ENCODE measurements around the gene ERAS.

The ERAS gene

DNA sequence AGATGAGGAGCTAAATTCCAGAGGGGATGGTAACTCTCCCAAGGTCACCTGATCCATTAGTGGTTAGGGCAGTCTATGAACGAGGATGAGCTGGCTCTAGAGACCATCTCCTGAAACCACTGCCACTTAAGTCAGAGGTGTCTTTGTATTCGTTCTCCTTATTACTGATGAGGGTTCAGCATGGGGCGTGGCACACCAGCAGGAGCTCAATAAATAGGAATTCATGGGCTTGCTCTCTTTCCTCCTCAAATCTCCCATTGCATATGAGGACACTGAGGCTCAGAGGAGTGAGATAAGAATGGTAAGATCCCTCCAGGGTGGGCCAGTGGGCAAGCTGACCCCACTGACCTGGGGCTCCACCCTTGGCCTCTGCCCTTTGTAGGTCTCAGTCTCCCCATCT is 41.6 kb upstream of the ERAS start:
- H3K4me3 ChIP-seq (replicated peaks in 1 of 2; ENCODE audit: low read depth in 2 of 2, low read length in 2 of 2) = no peak overlapping the region
- TF ChIP-seq, protein P1, sequence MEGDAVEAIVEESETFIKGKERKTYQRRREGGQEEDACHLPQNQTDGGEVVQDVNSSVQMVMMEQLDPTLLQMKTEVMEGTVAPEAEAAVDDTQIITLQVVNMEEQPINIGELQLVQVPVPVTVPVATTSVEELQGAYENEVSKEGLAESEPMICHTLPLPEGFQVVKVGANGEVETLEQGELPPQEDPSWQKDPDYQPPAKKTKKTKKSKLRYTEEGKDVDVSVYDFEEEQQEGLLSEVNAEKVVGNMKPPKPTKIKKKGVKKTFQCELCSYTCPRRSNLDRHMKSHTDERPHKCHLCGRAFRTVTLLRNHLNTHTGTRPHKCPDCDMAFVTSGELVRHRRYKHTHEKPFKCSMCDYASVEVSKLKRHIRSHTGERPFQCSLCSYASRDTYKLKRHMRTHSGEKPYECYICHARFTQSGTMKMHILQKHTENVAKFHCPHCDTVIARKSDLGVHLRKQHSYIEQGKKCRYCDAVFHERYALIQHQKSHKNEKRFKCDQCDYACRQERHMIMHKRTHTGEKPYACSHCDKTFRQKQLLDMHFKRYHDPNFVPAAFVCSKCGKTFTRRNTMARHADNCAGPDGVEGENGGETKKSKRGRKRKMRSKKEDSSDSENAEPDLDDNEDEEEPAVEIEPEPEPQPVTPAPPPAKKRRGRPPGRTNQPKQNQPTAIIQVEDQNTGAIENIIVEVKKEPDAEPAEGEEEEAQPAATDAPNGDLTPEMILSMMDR (IDR thresholded peaks at IDR 0.05; ENCODE audit: low read depth, low read length) = no peak
- no peak for DNase-seq (ENCODE audit: low read depth in 2 of 2)

- TF ChIP-seq, protein P1 (IDR thresholded peaks at IDR 0.05; ENCODE audit: low read depth, low read length) = no peak
- no peak for DNase-seq (ENCODE audit: low read depth in 2 of 2)
- H3K4me3 ChIP-seq (replicated peaks in 1 of 2; ENCODE audit: low read depth in 2 of 2, low read length in 2 of 2) = no peak overlapping the region
Measured at GRCh38 chrX:48785186-48785539, 41.1 kb upstream of the ERAS start.

GRCh38 chrX:48785540-48786214 is 40.6 kb upstream of the ERAS start:
- no peak overlapping the region for H3K4me3 ChIP-seq (replicated peaks in 1 of 2; ENCODE audit: low read depth in 2 of 2, low read length in 2 of 2)
- TF ChIP-seq, protein P1 (IDR thresholded peaks at IDR 0.05; ENCODE audit: low read depth, low read length) = no peak
- no peak for DNase-seq (ENCODE audit: low read depth in 2 of 2)

DNA sequence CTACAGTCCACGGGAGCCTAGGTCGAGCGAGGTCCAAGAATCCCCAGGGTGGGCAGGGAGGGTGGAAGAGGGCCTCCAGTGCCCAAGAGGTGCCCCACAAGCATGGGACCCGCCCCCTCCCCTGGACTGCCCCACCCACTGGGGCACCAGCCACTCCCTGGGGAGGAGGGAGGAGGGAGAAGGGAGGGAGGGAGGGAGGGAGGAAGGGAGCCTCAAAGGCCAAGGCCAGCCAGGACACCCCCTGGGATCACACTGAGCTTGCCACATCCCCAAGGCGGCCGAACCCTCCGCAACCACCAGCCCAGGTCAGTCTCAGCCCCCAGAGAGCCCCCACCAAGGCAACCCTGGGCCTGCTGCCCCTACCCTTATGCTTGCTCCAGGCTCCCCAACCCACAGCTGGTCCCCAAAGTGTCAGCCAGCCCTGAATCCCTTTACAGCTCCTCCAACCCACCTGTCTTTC is 39.9 kb upstream of the ERAS start, which contains the start of gene GATA1:
Gene GATA1, plus strand, starts transcription at position 250 of the 460 bp plus-strand sequence. CDS start 4,520 bp downstream, outside the sequence.
- no peak within 1 kb of the TSS for H3K4me3 ChIP-seq (replicated peaks in 1 of 2; ENCODE audit: low read depth in 2 of 2, low read length in 2 of 2)
- DNase-seq (ENCODE audit: low read depth in 2 of 2) = no peak
- TF ChIP-seq, protein P1 (IDR thresholded peaks at IDR 0.05; ENCODE audit: low read depth, low read length) = no peak

DNA sequence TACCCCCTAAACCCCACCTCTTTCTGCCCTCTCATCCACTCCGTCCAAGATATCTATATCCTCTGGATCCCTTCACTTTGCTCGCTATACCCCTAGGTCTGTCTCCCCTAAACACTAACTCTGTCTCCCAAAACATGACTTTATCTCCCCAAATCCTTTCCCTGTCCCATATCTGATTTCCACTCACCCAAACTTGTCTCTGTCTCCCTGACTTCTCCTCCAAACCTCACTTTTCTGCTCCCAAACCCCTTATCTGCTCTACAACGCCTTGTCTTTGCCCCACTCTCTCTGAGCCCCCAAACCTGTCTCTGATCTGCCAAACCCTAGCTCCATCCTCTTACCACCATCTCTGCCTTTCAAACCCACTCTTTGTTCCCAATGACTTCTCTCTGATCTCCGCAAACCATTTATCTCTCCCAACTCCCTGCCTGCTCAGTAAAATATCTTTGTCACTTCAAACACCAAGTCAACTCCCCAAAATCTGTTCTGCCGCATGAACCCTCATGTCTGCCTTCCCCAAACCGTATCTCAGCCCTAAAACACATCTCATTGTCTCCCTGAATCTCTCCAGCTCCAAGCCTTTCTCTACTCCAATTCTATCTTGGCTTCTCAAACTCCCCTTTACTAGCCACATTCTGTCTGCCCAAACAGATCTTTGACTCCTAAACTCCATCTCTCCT is 39.3 kb upstream of the ERAS start:
- no peak for DNase-seq (ENCODE audit: low read depth in 2 of 2)
- H3K4me3 ChIP-seq (replicated peaks in 1 of 2; ENCODE audit: low read depth in 2 of 2, low read length in 2 of 2) = no peak overlapping the region
- TF ChIP-seq, protein P1 (IDR thresholded peaks at IDR 0.05; ENCODE audit: low read depth, low read length) = no peak

- no peak for DNase-seq (ENCODE audit: low read depth in 2 of 2)
- no peak overlapping the region for H3K4me3 ChIP-seq (replicated peaks in 1 of 2; ENCODE audit: low read depth in 2 of 2, low read length in 2 of 2)
Measured at GRCh38 chrX:48787505-48788443, 38.5 kb upstream of the ERAS start.

More at GRCh38 chrX:48787505-48788443, 38.5 kb upstream of the ERAS start:
- TF ChIP-seq, protein P1 (IDR thresholded peaks at IDR 0.05; ENCODE audit: low read depth, low read length) = no peak

All from cardiac fibroblast (primary cell).